ENCODE data around the gene DROSHA. TPM values are rescaled to one million over a fixed set of nuclear protein-coding genes. Genes with fewer than 3 reads are reported as not detected.

The DROSHA gene
- total and polyA plus RNA-seq, 2 of the 8 experiments (the other 6 are each of a cell fraction or from before 2014, with no cell fraction given) = 65.9 to 122 TPM

GRCh38 chr5:31469466-31469865 lies 62.4 kb downstream of the DROSHA start:
- no peak overlapping the region for H3K4ac ChIP-seq (replicated peaks; ENCODE audit: insufficient read length, low read depth, low read length)
- no peaks in the 10 kb centered on the region for H3K23me2 ChIP-seq (ENCODE audit: low read depth, low read length)
- H2BK5ac ChIP-seq (ENCODE audit: low read depth, low read length) = no peak overlapping the region
- H2BK12ac ChIP-seq (ENCODE audit: low read depth, low read length) = no peak overlapping the region
- no peak overlapping the region for H3K56ac ChIP-seq (replicated peaks; ENCODE audit: insufficient read length, low read depth, low read length)
- WGBS, 2 experiments (ENCODE audit: extremely low coverage in 1 of 2, insufficient coverage in 1 of 2, insufficient read length in 1 of 2, insufficient replicate concordance in 2 of 2, low coverage in 1 of 2, low lambda C conversion rate in 2 of 2, missing lambda C conversion rate in 1 of 2) = 89% methylated on average over 2 of the region's 2 CpGs; no CpG with 5 or more reads in 1 of the 2 experiments
- H2AK5ac ChIP-seq (ENCODE audit: low read depth, low read length) = no peak overlapping the region
- no peak overlapping the region for H4K5ac ChIP-seq (ENCODE audit: insufficient read length, low read depth, low read length)
- ChIA-PET POLR2A (ENCODE audit: partially characterized antibody) (no interaction called here), CTCF (ENCODE audit: partially characterized antibody) (interaction anchor here (0.6 kb wide), 1 partner anchor 13 kb away, joined by 3 read pairs; no protein-coding TSS in a partner anchor)
- peaks cover 0 to 32% (median 14%) of the 10 kb centered on the region in 4 experiments; a peak in 6 of 8 replicates for H3K36me3 ChIP-seq (ENCODE audit: control insufficient read depth in 2 of 4, insufficient read depth in 4 of 4, low read length in 3 of 4)
- H4K8ac ChIP-seq (ENCODE audit: extremely low read depth, insufficient read depth, low read length) = no peak overlapping the region
- no peak overlapping the region for H4K91ac ChIP-seq (replicated peaks; ENCODE audit: insufficient read length, low read length)
- H3K23ac ChIP-seq (ENCODE audit: insufficient read length) = no peak overlapping the region
- no peak overlapping the region for H3K4me3 ChIP-seq (ENCODE audit: extremely low read depth in 1 of 4, insufficient read depth in 2 of 4, low read depth in 3 of 4, low read length in 4 of 4)
- no peak for FAIRE-seq
- H2BK15ac ChIP-seq (ENCODE audit: low read length) = no peak overlapping the region
- no peak overlapping the region for H2BK120ac ChIP-seq (replicated peaks; ENCODE audit: low read depth, low read length)
- no peak overlapping the region for H3K14ac ChIP-seq (ENCODE audit: insufficient read length)
- H2AFZ ChIP-seq (ENCODE audit: low read length) = no peak overlapping the region
- no peaks in the 10 kb centered on the region for H3K79me2 ChIP-seq (ENCODE audit: control insufficient read depth in 1 of 2, insufficient read depth in 2 of 2, low read length in 2 of 2)
- no peak overlapping the region for H3K18ac ChIP-seq (ENCODE audit: extremely low read depth, low read length)
- H3K9me3 ChIP-seq (ENCODE audit: insufficient read depth in 2 of 2, low read depth in 1 of 2, low read length in 1 of 2) = no peaks in the 10 kb centered on the region
- H4K20me1 ChIP-seq (replicated peaks in 1 of 2; ENCODE audit: control insufficient read depth in 1 of 2, insufficient read depth in 2 of 2, low read length in 2 of 2) = no peaks in the 10 kb centered on the region
- H3K4me1 ChIP-seq (replicated peaks in 1 of 4; ENCODE audit: control insufficient read depth in 3 of 4, insufficient read depth in 4 of 4, low read length in 3 of 4) = no peaks in the 10 kb centered on the region
- no peaks in the 10 kb centered on the region for H3K27me3 ChIP-seq (replicated peaks in 1 of 4; ENCODE audit: control insufficient read depth in 3 of 4, extremely low read depth in 1 of 4, insufficient read depth in 3 of 4, low read length in 3 of 4)
- H3K9ac ChIP-seq (replicated peaks in 1 of 4; ENCODE audit: extremely low read depth in 1 of 4, low read depth in 3 of 4, low read length in 3 of 4) = no peak overlapping the region
- H3K4me2 ChIP-seq (ENCODE audit: insufficient read depth in 1 of 2, low read depth in 2 of 2, low read length in 2 of 2) = no peak overlapping the region
- peaks cover 2% of the 10 kb centered on the region; the same call in 1 of the 2 replicates for H3K79me1 ChIP-seq (ENCODE audit: low read depth, low read length)
- H2BK20ac ChIP-seq (ENCODE audit: low read length) = no peak overlapping the region
- DNase-seq (ENCODE audit: low read depth in 1 of 2, low spot score in 2 of 2) = no peak
- H3K27ac ChIP-seq (ENCODE audit: low read depth, low read length) = no peak overlapping the region
- TF ChIP-seq SUZ12 (IDR thresholded peaks at IDR 0.05; ENCODE audit: low read length) (no peak), BCL11A (IDR thresholded peaks at IDR 0.05; ENCODE audit: low read depth in 2 of 2, low read length in 2 of 2) (no peak), CREB1 (IDR thresholded peaks at IDR 0.05) (no peak), TAF7 (optimal IDR thresholded peaks at IDR 0.05; ENCODE audit: borderline replicate concordance, low read depth, low read length) (no peak), ZNF274 (IDR thresholded peaks at IDR 0.05; ENCODE audit: borderline replicate concordance, extremely low read depth, low read length) (no peak), BACH1 (IDR thresholded peaks at IDR 0.05; ENCODE audit: low read length) (no peak), YY1 (IDR thresholded peaks at IDR 0.05; ENCODE audit: low read depth, low read length) (no peak), ASH2L (IDR thresholded peaks at IDR 0.05; ENCODE audit: low read length) (no peak), TBP (IDR thresholded peaks at IDR 0.05; ENCODE audit: low read depth, low read length) (no peak), TEAD4 (IDR thresholded peaks at IDR 0.05; ENCODE audit: low read depth, low read length) (no peak), SRF (IDR thresholded peaks at IDR 0.05; ENCODE audit: low read depth, low read length) (no peak), CHD1 (IDR thresholded peaks at IDR 0.05; ENCODE audit: low read depth, low read length) (no peak), CHD2 (IDR thresholded peaks at IDR 0.05; ENCODE audit: low read length) (no peak), EP300 (IDR thresholded peaks at IDR 0.05; ENCODE audit: borderline replicate concordance in 1 of 2, low read depth in 2 of 2, low read length in 2 of 2) (no peak), SP2 (IDR thresholded peaks at IDR 0.05; ENCODE audit: low read length) (no peak), EZH2 (IDR thresholded peaks at IDR 0.05; ENCODE audit: low read depth, low read length, severe bottlenecking) (no peak)

Data from H1 (cell line).